Measurements from ENCODE around the gene GALNT4.

GALNT4 gene

DNA sequence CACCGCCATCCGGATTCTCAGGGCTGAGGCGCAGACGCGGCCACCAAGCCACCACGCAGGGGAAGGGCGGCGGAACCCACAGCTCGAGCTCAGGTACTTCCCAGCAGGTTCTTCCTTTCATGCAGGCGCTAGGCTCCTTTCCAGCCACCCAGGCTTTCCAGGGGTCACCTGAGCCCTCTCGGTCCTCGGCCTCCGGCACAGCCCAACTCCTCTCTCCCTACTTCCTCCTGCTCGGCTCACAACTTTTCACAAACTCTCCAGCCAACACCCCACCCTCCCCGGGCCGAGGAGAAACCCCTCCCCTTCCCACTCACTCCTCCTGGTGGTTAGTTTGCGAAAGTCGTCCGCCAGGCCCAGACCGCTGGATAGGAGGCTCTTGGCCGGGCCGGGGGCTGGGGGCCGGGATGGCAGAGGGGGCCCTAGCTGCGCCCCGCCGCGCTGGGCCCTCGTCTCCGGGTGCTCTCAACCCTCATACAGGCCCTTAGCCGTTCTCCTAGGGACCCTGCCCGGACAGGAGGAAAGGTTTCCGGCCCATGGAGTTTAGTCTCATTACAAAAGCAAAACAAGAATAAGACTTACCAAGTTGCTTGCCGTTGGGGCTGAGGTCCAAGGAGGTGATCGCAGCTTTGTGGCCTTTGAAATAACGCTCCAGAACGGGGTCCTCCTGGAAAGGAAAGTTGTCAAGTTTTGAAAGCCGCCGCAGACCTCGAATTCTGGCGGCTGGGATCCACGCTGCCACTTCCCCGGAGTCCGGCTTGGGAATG, at the start of gene GALNT4:
TSS of gene GALNT4 (minus strand) at position 256 of the 764 bp plus-strand sequence. CDS start at position 9, 247 bp downstream.
- peak; percentile 78 for DNase-seq

DNA sequence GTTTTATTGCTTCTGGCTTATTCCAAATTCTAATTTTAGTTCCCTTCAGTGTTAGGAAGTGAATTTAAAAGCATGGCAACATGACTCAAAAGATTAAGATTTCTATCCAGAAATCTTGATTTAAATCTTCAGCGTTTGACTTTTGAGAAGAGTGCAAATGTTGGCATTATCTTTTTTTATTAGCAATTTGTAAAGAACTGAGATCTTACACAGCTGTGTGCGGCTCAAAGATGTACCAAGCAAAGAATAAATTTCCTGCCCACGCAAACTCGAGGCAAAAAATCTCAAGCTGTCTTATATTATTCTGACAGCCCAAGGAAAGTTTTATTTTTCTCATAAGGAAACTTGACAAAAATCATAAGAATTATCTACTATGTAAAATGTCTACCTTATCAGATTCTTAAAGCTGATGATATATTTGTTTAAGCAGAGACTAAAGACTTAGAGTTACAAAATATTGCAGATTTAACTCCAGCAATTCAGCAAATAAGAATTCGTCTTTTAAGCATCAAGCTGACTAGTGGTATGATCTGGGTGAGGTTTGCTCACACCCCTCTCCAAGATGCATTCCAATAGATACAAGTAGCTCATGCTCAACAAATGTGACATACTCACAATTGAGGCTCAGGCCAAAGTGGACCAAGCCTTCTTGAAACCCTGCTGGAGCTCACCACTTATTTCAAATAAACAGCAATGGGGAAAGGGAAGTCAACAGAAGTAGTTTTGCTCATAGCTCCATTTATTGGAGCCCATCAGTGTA, 48.6 kb upstream of the GALNT4 start:
- no peak for DNase-seq

DNA sequence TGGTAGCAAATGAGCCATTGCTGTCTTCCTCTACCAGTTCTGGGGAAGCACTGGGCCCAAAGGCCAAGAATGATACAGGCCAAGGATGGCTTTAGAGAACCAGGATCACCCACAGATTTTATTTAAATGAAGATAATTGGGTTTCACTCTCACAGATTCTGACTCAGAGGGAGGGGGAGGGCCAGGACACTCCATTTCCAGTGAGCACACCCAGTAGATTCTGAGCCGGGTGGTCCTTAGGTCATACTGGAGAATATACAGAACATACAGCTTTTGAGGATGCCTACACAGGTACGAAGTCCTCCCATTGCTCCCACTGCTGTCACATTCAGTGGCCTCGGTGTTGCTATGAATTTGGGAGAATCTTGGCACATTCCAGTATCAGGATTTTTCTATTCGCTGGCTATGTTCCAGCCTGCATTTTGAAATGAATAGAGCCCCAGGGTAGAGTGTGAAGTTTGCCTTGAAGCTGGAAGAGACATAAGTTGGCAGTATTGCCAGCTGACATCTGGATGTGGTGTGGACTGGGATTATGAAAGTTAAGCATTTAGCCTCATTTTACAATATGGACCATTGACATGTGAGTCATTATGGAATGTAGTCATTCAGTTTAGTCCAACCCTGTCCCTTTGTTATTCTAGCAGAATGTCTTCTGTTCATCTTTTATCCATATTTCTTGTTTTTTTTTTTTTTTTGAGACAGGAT, 47.0 kb upstream of the GALNT4 start:
- DNase-seq, result no peak

DNA sequence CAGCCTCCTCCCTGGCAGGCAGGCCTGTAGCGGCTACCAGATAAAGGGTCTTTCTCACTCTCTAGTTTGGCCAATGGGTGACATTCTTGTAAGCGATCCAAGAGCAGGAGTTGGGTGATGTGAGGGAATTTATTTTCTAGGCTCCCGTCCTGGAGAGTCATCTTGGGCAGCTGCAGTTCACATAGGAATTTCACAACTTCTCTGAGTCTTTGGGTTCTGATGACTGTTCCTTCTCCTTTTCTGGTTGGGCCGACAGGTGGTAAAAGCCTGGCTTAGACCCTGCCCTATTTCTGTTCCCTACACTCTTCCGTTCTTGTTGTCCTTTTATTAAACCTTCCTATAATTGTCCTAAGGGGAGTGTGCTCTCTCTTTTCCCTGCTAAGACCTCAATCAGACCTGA, 43.9 kb upstream of the GALNT4 start:
- no peak for DNase-seq

DNA sequence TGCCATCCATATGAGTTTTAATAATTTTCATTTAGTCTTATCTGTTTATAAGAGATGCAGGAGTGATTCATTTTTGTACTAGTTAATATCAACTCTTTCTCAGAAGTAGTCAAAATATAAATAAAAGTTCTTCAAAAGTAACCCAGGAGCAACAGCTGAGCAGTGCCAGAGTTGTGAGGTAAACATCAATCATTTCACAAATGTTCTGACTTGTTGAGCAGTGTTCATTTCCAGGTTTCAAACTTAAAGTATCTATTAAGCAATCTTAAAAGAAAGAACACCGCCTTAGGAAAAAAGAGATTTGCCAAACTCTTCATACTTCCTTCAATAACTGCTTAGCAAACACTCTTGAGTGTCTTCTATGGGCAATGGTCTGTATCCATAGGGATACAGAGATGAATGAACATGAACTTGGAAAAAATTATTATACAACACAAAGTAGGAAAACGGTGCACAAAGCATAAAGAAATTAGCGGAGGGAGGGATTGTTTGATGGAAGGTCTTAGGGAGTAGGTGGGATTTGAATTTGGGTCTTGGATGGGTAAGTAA, 43.2 kb upstream of the GALNT4 start:
- DNase-seq, result no peak

DNA sequence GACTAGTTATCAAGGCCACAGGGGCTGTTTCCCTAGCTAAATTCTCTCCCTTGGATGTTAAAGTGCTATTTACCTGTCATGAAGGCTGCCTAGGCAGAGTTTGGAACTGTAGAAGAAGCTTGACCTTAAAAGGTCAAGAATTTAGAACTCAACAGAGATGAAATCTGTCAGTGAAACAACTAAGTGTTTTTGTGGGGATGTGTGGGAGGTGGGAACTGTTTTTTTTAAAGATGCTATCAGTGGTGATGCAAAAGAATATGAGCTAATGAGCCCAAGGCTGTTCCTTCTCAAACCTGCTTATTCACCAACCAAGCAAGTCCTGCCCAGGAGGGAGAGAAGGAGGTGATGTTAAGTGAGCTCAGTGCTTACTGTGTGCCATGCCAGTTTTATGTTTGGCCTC, 42.0 kb upstream of the GALNT4 start:
- no peak for DNase-seq

DNA sequence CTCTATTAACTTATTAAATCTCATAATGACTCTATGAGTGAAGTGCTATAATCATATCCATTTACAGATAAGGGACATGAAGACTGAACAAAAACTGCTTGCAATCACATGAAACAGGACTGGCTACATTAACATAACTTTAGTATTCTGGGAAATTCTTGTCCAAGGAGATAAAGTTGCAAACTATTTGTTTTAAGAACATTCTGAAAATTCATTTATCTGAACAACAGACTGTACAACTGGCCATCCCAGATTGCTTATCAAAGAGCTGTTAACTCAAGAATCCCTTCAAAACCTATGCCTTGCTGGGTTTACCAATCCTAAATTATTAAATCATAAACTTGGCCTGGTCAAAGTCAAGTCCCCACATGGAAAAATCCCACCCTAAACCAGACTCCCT, 40.4 kb upstream of the GALNT4 start:
- no peak for DNase-seq

DNA sequence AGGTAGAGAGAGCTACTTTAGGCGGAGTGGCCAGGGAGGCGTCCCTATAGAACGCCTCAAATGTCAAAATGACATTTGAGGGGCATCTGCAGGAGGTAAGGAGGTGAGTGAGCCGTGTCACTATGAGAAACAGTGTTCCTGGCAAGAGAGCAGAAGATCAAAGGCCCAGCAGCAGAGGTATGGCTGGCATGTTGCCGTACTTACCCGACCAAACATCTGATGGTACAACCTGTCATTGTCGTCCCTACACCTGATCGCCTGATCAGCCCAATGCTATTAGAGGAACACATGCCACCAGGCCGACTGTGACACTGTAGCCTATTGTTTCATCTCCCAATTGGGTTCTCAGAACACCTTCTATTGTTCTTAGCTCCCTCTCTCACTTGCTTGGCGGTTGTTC, 35.2 kb upstream of the GALNT4 start:
- DNase-seq, result no peak

DNA sequence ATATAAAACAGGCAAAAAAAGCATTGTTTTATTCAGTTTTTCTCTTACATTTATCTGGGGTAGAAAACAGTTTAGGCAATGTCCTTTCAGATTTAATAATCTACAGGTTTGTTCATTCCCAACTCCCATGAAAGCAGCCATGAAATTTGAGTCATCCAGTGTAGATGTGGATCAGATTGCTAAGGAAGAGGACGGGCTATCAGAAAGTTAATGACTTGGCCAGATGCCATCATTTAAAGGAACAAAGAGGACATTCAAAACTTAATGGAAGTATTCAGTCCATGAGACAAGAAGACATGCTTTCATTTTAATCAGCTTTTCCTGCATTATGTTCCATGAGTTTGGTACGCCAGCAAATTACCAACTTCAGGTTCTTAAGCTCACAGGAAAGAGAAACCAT, 32.4 kb upstream of the GALNT4 start:
- DNase-seq, result no peak

DNA sequence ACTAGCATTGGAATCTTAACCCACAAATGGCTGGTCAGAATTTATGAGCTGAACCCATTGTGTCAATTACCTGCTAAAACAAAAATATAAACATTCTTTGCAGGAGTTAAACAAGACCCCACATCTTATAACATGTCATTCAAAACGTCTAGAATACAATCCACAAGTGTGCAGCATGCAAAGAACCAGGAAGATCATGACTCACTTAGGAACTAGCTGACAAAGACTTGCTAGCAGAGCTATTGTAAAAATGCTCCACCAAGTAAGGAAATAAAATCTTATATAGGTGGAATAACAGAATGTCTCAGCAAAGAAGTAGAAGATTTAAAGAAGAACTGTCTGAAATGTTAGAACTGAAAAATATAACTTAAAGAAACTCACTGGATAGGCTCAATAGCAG, 27.8 kb upstream of the GALNT4 start:
- no peak for DNase-seq

DNA sequence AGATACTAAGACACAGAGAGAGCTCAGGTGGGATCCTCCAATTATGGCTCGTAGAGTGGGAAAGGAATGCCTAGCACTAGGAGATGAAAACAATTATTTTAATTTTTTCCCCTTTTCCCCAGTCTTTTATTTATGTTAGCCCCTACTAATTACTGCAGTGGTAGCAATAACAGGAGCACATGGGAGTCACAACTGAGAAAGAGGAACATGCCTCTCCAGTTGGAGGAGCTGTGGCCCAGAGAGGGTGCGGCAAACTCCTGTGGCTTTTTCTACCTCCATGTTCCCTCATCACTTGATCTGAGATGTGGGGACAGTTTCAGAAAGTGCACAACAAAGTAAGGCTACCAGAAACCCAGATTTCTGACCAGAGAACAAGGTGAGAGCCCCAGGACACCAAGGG, 27.2 kb upstream of the GALNT4 start:
- DNase-seq, result no peak

DNA sequence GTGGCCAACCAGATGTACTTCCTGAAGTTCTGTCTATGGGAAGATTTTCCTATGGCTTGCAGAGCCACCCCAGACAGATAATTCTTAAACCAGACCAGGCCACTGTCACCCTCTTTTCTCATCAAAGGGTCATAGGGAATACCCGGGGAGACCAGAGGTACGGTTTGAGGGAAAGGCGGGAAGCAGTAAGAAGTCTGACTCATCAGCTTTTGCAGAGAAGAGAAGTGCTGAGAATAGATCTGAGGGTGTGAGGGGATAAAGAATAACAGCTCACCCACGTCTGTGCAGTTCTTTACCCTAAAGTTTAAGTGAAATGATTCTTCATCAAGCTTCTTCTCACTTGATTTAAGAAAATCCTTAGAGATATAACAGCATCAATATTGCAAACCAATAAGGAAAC, 22.5 kb upstream of the GALNT4 start:
- DNase-seq, result no peak

DNA sequence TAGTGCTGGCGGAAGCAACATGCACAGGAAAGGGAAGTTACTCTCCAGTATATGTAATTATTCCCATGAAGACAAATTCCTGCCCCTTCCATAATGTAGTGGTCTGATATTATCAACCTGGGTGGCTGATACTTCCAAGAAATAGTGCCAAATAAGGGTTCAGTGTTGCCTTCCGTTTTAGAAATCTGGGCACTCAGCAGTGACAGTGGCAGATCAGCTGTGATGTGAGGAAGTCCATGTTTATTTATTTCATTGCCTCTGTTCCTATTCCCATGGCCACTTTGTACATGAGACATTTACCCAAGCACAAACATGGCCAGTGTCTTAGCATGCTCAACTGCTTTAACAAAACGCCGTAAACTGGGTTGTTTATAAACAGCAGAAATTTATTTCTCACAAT, 21.6 kb upstream of the GALNT4 start:
- DNase-seq, result no peak

DNA sequence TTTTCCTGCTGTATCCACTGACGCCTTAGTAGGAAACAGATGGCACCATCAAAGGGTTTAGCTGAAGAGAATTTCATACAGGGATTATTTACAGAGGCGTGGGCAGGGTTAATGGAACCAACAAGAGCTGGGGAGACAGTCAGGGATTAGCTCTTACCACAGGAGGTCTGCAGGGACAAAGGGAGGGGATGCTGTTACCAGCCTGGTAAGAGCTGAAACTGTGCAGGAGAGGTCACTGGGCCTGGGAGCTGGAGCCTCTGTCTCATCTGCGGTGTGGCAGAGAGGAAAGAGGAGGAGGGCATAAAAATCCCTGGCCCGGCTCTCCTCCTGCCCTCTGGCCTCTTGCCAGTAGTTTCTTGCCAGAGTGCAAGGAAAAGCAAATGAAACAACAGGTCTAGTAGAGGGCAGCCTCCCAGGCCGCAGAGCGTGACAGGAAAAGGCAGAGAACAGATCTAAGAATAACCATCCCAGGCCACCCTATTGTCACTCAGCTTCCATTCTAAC, 20.1 kb upstream of the GALNT4 start:
- DNase-seq, result no peak

DNA sequence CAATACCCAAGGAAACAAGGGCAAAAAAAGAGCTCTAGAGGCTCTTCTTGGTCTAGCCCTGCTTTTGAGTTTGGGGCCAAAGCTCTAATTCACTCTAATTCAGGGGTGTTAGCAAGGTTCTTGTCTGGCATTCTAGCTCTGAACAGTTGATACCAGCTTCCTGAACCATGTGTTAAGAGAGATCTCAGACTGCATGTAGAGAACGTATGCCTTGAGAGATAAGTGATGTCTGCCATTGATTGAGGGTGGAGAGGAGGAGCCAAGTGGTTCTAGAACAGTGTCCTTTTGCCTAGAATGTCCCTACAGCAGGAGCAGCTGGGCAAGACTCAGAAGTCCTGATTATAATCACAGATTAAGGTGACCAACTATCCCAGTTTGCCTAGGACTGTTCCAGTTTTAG, 19.4 kb upstream of the GALNT4 start:
- DNase-seq, result no peak

DNA sequence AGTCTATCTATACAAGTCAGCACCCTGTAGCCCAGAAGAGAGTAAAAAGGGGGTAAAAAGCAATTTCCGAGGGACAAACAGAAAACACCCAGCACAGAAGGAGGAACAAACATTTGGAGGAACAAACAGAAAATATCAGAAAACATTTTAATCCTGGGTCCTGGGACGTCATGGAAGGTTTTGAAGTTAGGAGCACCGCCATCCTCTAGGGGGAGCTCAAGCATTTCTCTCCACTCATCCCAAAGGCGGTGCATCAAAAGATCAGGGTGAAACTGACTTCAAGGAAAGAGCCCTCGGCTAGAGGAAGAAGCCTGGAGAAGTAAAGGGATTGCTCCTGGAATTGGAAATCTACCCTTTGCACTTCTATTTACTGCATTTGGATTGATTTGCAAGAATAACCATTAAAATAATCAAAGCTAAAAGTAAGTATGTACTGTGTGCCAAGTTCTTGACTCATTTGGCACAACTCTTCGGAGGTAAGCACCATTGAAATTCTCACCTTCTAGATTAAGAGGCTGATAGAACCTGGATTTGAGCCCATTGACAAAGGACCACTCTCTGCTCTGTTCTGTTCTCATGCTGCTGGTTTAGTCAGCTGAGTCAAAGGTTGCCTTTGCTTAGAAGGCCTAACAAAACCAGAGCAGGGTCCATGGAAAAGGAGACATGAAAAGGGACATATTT, 18.5 kb upstream of the GALNT4 start:
- peak; percentile 71 for DNase-seq

DNA sequence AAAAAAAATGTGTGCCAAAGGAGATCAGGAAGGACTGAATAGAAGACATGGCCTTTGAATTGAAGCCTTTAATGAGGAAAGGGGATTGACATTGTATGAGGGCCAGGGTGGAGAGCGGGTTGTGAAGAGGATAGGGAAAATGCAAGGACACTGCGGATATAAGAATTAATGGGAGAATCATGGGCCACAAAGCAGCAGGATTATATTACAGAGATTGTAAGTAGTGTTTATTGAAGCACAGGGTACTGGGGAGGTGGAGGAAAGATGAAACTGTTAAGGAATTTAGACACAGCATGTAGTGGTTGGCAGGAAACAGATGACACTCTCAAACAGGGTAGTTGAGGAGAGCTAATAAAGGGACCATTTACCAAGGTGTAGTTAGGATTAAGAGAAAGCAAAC, 17.6 kb upstream of the GALNT4 start:
- no peak for DNase-seq

DNA sequence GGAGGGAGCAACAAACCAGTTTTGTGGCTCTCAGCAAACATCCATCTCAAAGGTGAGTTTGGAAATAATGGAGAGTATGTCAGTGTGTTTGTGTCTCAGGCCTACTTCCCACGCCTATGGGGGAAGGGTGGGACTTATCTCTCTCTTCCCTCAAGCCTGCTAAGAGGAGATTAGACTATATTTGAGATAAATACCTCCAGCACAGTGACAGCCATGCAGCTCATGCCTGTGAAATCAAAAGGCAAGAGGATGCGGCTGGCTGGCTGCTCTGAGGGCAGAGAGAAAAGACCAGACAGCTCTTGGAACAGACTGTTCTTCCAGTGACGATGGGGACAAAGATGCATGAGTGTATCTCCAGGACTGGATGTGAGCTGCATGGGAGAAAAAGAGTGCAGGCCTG, 16.0 kb upstream of the GALNT4 start:
- no peak for DNase-seq

DNA sequence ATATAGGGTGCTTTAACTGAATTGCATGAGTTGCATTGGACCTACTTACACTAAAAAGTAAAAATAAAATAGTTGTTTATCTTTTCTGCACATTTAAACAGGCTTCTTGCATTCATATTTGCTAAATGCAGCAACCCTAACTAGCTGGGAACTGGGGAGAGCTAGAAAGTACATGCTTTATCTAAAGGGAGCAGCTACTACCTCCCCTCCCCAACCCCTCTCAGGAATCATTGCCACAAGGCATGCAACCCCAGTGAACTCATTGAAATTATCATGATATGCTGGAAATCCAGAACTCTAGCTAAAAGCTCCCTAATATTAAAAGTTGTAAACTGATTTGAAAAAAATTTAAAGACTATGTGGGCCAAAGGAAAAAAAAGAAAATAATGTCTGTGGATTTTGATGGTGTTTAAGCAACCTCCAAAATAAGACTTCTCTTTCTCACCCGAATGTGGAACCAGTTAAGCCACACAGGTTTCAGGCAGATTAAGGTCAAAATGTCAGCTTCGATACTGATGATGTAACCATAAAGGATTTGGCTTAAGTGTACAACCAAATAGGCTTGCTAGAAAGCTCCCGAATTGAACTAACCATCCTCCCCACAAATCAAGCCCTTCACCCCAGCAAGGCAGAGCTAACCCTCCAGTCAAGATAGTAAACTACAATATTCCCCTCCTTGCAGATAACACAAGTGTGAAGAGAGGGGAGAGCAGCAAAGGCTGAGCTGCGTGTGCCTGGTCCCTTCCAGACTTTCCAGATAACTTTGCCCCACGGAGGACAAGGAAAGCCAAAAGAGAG, 15.0 kb upstream of the GALNT4 start:
- DNase-seq, result no peak

DNA sequence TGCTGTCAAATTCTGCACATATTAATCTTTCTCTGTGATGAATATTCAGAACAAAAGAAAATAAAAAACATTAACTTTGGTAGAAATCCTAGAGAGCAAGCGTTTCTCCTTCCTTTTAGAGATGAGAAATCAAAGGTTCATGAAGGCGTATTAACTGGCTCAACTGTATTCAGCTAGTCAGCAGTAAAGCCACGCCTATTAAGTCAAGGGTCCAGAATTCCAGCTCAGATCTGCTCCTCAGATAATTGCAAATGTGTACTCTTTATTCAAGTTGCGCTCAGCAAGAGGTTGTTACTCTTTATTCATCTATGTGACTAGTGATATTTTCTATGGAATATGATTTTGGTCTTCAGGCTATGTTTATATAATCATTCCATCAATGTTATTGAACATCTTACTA, 14.3 kb upstream of the GALNT4 start:
- no peak for DNase-seq

DNA sequence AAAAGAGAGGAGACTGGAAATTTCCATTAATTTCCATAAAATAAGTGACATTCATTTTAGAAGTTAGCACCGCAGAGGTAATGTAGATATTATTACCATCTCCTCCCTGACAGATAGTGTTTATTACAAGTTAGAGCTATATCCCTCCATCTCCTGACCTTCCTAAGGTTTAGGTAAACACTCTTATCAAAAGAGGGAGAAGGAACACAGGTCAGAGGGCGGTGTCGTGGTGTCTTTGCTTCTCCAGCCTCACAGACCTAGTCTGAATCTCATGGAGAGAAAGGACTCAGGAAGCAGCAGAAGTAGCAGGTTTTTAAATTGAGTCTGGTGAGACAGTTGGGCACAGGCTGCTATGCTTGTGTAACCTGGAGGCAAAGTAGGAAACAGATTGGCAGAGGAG, 12.8 kb upstream of the GALNT4 start:
- DNase-seq, result no peak

DNA sequence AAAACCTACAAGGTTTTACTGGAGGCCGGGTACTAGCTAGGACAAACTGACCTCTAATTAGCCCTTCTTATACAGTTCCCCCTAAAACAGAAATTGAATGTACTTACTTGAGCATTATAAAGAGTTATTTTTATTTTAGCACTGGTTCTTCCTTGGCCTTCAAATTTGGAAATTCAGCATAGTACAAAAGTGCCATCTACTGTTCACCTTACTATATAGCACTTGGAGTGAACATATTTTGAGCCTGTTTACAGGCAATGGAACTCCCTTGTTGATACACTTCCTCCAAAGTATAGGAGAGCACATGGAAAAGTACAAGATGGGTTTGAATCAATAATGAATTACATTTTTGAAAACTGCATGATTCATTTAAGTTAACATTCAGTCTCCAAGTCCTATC, 5.1 kb upstream of the GALNT4 start:
- DNase-seq, result peak; percentile 62

Measured in CD4-positive, alpha-beta T cell treated with Interleukin-4 for 4 hours (primary cell).